Measurements from ENCODE around the gene SPOCK2. TPM values are rescaled to one million over a fixed set of nuclear protein-coding genes. Genes with fewer than 3 reads are reported as not detected.

The SPOCK2 gene
- total and polyA plus RNA-seq, 10 of the 15 experiments (the other 5 are each of a cell fraction or from before 2014, with no cell fraction given): 0.02 to 1.5 (median 0.58) TPM

DNA sequence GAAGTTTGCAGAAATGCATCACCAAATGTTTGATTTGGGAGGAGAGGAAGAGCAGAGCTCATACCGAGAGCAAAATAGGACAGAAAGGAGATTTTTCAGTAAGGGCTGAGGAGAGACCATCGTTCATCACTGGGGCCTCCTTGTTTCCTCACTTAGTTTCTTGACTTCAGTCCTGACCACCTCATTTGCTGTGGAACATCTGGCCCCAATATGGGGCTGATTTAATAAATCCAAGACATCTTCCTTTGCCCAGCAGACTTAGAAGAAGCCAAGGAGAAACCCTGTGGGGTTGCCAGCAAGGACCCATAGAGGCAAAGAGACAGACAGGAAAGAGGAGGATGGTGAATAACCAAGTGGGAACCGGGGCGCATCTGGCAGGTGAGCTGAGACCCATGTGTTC, 63.8 kb downstream of the SPOCK2 start (continued):
- TF ChIP-seq NR2C2 (IDR thresholded peaks at IDR 0.05; ENCODE audit: borderline replicate concordance, control insufficient read depth, insufficient read length, low read depth) (no peak), NKRF (conservative IDR thresholded peaks at IDR 0.05) (no peak), CHD2 (IDR thresholded peaks at IDR 0.05; ENCODE audit: borderline replicate concordance, low read depth, low read length) (no peak), HDGF (IDR thresholded peaks at IDR 0.05) (no peak), POU2F2 (IDR thresholded peaks at IDR 0.05; ENCODE audit: borderline replicate concordance, low read depth, low read length) (no peak), TBL1XR1 (IDR thresholded peaks at IDR 0.05; ENCODE audit: low read depth, low read length) (no peak), BCLAF1 (IDR thresholded peaks at IDR 0.05) (no peak), SIX5 (IDR thresholded peaks at IDR 0.05; ENCODE audit: low read depth, low read length, severe bottlenecking) (no peak), YBX1 (IDR thresholded peaks at IDR 0.05) (no peak)
- TF ChIP-seq, protein P1, sequence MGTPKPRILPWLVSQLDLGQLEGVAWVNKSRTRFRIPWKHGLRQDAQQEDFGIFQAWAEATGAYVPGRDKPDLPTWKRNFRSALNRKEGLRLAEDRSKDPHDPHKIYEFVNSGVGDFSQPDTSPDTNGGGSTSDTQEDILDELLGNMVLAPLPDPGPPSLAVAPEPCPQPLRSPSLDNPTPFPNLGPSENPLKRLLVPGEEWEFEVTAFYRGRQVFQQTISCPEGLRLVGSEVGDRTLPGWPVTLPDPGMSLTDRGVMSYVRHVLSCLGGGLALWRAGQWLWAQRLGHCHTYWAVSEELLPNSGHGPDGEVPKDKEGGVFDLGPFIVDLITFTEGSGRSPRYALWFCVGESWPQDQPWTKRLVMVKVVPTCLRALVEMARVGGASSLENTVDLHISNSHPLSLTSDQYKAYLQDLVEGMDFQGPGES (IDR thresholded peaks at IDR 0.05): no peak

Measured in GM12878 (cell line).